Nephron (organoid): Measurements from ENCODE around the gene AP2B1.
"Not testable (repeated sequence)": the region's sequence is repeated elsewhere in the genome, so short reads cannot be mapped to it uniquely, and the experiment has no call there.

Source experiments
- H3K27ac Mint-ChIP-seq, 3 experiments: 2 replicates each; pipeline ENCODE4 v1.8.0; 2020; ENCODE audit warnings: mixed read lengths in 3 of 3, mild to moderate bottlenecking in 2 of 3, moderate library complexity in 1 of 3
- H3K27me3 Mint-ChIP-seq: 2 replicates; pipeline ENCODE4 v1.8.0; 2021; ENCODE audit warnings: low read depth, mild to moderate bottlenecking, moderate library complexity, mixed read lengths
- H3K36me3 Mint-ChIP-seq: 2 replicates; pipeline ENCODE4 v1.8.0; 2020; ENCODE audit warnings: low read depth, mixed read lengths
- H3K4me1 Mint-ChIP-seq: 2 replicates; pipeline ENCODE4 v1.8.0; 2020; ENCODE audit warnings: mixed read lengths
- H3K4me3 Mint-ChIP-seq, 3 experiments: 2 replicates each; pipeline ENCODE4 v1.8.0; 2020; ENCODE audit warnings: mild to moderate bottlenecking in 3 of 3, mixed read lengths in 3 of 3, moderate library complexity in 2 of 3
- H3K9me3 Mint-ChIP-seq: 2 replicates; pipeline ENCODE4 v1.8.0; 2020; ENCODE audit warnings: mixed read lengths
- TF ChIP-seq, protein P1 (sequence below), 3 experiments: fragments of 200-600 bp; sonication (generic); IDR thresholded peaks; one replicate each; pipeline ENCODE4 v1.5.0; 2021; ENCODE audit warnings: antibody characterized with exemption in 3 of 3; ENCODE audit not compliant: unreplicated experiment in 3 of 3

Gene AP2B1

DNA sequence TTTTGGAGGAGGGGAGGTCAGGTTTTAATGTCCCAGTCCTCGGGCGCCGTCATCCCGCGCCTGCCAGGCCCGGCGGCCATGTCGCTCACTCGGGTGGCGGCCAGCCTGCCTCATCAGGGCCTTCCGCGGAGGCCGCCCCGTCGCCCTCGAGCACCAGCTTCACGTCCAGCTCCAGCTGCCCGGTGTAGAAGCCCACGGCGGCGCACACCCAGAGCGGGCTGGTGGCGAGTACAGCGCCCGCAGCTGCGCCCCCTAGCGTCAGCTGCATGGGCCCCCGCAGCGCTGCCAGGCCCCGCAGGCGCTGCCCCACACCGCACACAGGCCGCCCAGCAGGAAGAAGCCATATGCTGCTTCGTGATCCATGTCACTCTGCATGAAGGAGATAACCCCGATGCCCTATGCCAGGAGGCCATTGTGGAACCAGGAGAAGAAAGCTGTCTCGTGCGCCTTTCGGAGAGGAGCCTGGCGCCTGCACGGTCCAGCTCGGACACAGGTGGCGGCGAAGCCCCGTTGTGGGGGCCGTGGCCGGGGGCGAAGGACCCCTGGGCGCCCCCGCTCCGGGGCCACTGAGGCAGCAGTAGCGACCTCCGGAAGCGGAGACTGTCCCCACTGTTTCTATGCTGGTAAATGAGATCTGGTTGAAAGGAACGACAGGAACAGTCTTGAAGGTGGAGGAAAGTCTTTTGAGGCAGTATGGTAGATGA, 9.6 kb downstream of the AP2B1 start:
- Mint-ChIP-seq H3K4me3 (no peak overlapping the region), H3K36me3 (peaks cover 51% of the 10 kb centered on the region), H3K9me3 (no peaks in the 10 kb centered on the region), H3K4me1 (no peaks in the 10 kb centered on the region), H3K27me3 (no peaks in the 10 kb centered on the region), H3K27ac (no peak overlapping the region)
- TF ChIP-seq, protein P1, sequence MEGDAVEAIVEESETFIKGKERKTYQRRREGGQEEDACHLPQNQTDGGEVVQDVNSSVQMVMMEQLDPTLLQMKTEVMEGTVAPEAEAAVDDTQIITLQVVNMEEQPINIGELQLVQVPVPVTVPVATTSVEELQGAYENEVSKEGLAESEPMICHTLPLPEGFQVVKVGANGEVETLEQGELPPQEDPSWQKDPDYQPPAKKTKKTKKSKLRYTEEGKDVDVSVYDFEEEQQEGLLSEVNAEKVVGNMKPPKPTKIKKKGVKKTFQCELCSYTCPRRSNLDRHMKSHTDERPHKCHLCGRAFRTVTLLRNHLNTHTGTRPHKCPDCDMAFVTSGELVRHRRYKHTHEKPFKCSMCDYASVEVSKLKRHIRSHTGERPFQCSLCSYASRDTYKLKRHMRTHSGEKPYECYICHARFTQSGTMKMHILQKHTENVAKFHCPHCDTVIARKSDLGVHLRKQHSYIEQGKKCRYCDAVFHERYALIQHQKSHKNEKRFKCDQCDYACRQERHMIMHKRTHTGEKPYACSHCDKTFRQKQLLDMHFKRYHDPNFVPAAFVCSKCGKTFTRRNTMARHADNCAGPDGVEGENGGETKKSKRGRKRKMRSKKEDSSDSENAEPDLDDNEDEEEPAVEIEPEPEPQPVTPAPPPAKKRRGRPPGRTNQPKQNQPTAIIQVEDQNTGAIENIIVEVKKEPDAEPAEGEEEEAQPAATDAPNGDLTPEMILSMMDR (IDR thresholded peaks at IDR 0.05; ENCODE audit: unreplicated experiment in 3 of 3), result no peak

DNA sequence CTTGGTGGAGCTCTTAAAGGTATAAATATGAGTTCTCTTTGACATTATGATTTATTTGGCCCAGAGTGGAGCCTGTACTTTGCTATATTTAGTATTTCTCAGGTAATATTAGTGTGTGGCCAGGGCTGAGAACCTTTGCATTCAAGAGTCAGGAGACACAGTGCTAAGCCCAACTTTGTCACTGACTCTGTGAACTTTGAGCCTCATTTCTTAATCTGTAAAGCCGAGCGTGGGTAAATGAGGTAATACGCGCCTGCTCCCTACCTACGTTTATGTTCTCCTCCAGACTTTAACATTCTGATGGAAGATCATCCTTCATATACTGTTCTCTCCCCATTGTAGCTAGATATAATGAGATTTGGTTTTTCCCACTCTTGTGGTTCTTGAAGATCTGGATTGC, 10.5 kb downstream of the AP2B1 start:
- TF ChIP-seq, protein P1 (IDR thresholded peaks at IDR 0.05; ENCODE audit: unreplicated experiment in 3 of 3), result no peak
- Mint-ChIP-seq H3K27me3 (no peaks in the 10 kb centered on the region), H3K27ac (no peak overlapping the region), H3K36me3 (peaks cover 56% of the 10 kb centered on the region), H3K4me1 (no peaks in the 10 kb centered on the region), H3K9me3 (no peaks in the 10 kb centered on the region), H3K4me3 (no peak overlapping the region)

DNA sequence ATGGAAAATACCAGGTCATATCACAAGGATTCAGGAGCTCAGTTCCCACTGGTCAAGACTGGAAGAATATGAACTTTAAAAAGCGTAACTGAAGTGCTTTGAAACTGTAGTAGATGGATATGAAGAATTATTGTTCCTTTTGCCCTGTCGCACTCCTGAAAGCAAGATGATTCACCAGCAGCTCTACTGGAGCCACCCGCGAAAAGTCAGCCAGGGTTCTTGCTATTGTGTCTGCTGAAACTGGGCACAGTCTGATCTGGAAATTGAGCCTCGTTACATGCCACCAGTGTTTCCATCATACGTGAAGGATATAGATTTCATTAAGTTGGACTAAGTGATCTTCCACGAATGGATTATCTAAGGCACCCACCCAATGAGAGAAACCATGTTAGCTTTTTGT, 16.6 kb downstream of the AP2B1 start:
- Mint-ChIP-seq H3K36me3 (peaks cover 59% of the 10 kb centered on the region), H3K4me3 (no peak overlapping the region), H3K27me3 (no peaks in the 10 kb centered on the region), H3K27ac (no peak overlapping the region), H3K9me3 (no peaks in the 10 kb centered on the region), H3K4me1 (no peaks in the 10 kb centered on the region)
- TF ChIP-seq, protein P1 (IDR thresholded peaks at IDR 0.05; ENCODE audit: unreplicated experiment in 3 of 3), result no peak

DNA sequence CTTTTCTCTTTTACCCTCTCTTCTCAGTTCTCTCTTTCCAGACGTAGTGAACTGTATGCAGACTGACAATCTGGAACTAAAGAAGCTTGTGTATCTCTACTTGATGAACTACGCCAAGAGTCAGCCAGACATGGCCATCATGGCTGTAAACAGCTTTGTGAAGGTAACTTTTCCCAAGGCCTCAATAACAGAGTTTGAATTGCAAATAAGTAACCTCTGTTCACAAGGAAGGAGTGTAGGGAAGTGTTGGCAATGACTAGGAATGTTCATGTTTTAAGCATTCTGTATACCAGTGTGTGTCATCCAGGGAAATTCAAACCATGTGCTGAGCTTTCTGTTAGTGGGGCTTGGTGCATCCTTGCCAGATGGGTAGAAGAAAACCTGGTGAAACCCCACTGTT, 18.6 kb downstream of the AP2B1 start:
- Mint-ChIP-seq H3K9me3 (no peaks in the 10 kb centered on the region), H3K4me1 (no peaks in the 10 kb centered on the region), H3K36me3 (peaks cover 58% of the 10 kb centered on the region), H3K27ac (no peak overlapping the region), H3K4me3 (no peak overlapping the region), H3K27me3 (no peaks in the 10 kb centered on the region)
- TF ChIP-seq, protein P1 (IDR thresholded peaks at IDR 0.05; ENCODE audit: unreplicated experiment in 3 of 3), result no peak

DNA sequence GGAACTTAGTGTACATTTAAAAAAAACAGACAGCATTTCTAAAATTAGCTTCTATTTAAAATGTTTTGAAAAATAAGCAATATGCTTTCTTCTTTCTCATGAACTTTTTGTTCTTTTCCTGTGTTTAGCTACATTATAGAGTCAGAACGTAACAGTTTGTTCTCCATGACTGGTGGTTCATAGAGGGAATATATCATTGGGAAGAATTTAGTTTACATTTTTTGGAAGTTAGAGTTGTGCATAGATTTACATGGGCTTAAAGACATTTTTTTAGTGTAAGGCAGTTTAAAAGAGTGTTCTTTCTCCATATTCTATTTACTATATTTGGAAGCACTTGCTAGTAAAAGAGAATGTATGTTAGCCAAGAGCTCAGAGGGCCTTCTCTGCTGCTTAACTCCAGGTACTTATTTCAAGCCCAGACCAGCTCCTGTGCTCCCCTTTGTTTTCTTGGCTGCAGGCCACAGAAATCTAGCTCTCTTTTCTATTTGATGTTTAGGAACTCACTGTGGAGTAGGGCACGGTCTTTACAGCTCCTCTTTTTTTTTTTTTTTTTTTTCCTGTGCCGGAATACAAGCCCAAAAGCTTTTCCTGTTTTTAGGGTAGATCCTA, 20.2 kb downstream of the AP2B1 start:
- no peaks in the 10 kb centered on the region for H3K27me3 Mint-ChIP-seq
- TF ChIP-seq, protein P1 (IDR thresholded peaks at IDR 0.05; ENCODE audit: unreplicated experiment in 3 of 3), result no peak
- no peak overlapping the region for H3K27ac Mint-ChIP-seq
- no peak overlapping the region for H3K4me3 Mint-ChIP-seq
- H3K9me3 Mint-ChIP-seq, result no peaks in the 10 kb centered on the region
- H3K4me1 Mint-ChIP-seq, result no peaks in the 10 kb centered on the region
- peaks cover 57% of the 10 kb centered on the region for H3K36me3 Mint-ChIP-seq

DNA sequence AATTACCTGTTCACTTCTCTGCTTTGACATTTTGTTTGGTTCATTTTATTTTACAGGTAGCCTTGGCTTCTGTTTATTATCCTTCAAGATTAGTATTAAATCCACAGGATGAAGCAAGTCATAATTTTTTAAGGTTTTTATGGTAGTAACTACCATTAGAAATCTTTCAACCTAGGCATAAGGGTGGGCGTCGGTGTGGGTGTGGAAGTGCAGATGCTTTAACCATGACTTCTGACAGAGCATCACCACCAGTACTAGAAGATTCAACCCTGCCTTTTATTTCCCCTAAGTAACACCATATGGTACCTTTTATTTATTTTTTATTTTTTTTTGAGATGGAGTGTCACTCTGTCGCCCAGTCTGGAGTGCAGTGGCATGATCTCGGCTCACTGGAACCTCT, 22.7 kb downstream of the AP2B1 start:
- H3K36me3 Mint-ChIP-seq, result peaks cover 47% of the 10 kb centered on the region
- no peaks in the 10 kb centered on the region for H3K27me3 Mint-ChIP-seq
- no peak overlapping the region for H3K27ac Mint-ChIP-seq
- no peaks in the 10 kb centered on the region for H3K4me1 Mint-ChIP-seq
- TF ChIP-seq, protein P1 (IDR thresholded peaks at IDR 0.05; ENCODE audit: unreplicated experiment in 3 of 3), result no peak
- no peaks in the 10 kb centered on the region for H3K9me3 Mint-ChIP-seq
- H3K4me3 Mint-ChIP-seq, result no peak overlapping the region

DNA sequence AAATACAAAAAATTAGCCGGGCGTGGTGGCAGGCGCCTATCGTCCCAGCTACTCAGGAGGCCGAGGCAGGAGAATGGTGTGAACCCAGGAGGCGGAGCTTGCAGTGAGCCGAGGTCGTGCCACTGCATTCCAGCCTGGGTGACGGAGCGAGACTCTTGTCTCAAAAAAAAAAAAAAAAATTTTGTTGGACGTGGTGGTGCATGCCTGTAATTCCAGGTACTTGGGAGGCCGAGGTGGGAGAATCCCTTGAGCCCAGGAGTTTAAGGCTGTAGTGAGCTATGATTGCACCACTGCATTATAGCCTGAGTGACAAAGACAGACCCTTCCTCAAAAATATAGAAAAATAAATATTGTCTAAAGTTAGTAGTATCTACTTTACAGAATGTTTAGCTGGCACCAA, 23.6 kb downstream of the AP2B1 start:
- H3K9me3 Mint-ChIP-seq, H3K4me1 Mint-ChIP-seq, H3K27ac Mint-ChIP-seq, H3K4me3 Mint-ChIP-seq, H3K27me3 Mint-ChIP-seq: not testable (repeated sequence)
- peaks cover 42% of the 10 kb centered on the region for H3K36me3 Mint-ChIP-seq
